KMS-11 (cell line): ENCODE results near the gene RHBDD3.
"Not testable (repeated sequence)": the region's sequence is repeated elsewhere in the genome, so short reads cannot be mapped to it uniquely, and the experiment has no call there.

Experiments used
- H2AFZ ChIP-seq: fragments of 200-600 bp; sonication (generic); 2 replicates; pipeline ENCODE4 v1.6.1; 2016; ENCODE audit warnings: antibody characterized with exemption, mixed run types, low read depth
- H3K27ac ChIP-seq: fragments of 200-600 bp; sonication (generic); 2 replicates; pipeline ENCODE4 v1.6.1; 2016; ENCODE audit warnings: mild to moderate bottlenecking, mixed run types
- H3K27me3 ChIP-seq: fragments of 200-600 bp; sonication (generic); 2 replicates; pipeline ENCODE4 v1.6.1; 2017; ENCODE audit warnings: mild to moderate bottlenecking, low read depth, mixed run types, moderate library complexity; ENCODE audit not compliant: insufficient read depth
- H3K36me3 ChIP-seq: fragments of 200-600 bp; sonication (generic); 2 replicates; pipeline ENCODE4 v1.6.1; 2017; ENCODE audit warnings: mild to moderate bottlenecking, mixed run types; ENCODE audit not compliant: insufficient read depth
- H3K4me1 ChIP-seq: fragments of 200-600 bp; sonication (generic); 2 replicates; pipeline ENCODE4 v1.6.1; 2016; ENCODE audit warnings: mild to moderate bottlenecking, low read depth, mixed run types; ENCODE audit not compliant: poor library complexity, severe bottlenecking
- H3K4me2 ChIP-seq: fragments of 200-600 bp; sonication (generic); 2 replicates; pipeline ENCODE4 v1.7.0; 2016; ENCODE audit warnings: mild to moderate bottlenecking, mixed run types
- H3K4me3 ChIP-seq: fragments of 200-600 bp; sonication (generic); IDR thresholded peaks from 2 replicates; pipeline ENCODE4 v1.6.1; 2017; ENCODE audit warnings: low read depth, low read length, mixed read lengths; ENCODE audit not compliant: insufficient read depth
- H3K79me2 ChIP-seq: fragments of 200-600 bp; sonication (generic); 2 replicates; pipeline ENCODE4 v1.6.1; 2016; ENCODE audit warnings: low read depth, mixed run types; ENCODE audit not compliant: insufficient read depth
- H3K9ac ChIP-seq: fragments of 200-600 bp; sonication (generic); 2 replicates; pipeline ENCODE4 v1.6.1; 2016; ENCODE audit warnings: mild to moderate bottlenecking, mixed run types
- H4K20me1 ChIP-seq: fragments of 200-600 bp; sonication (generic); 2 replicates; pipeline ENCODE4 v1.6.1; 2016; ENCODE audit warnings: mild to moderate bottlenecking, mixed run types; ENCODE audit not compliant: insufficient read depth
- CTCF ChIP-seq: fragments of 200-600 bp; sonication (generic); conservative IDR thresholded peaks from 2 replicates; pipeline ENCODE4 v1.6.1; 2017; ENCODE audit warnings: low read depth, mild to moderate bottlenecking, antibody characterized with exemption, low read length, moderate library complexity, mixed read lengths

RHBDD3 gene

GRCh38 chr22:29224121-29224858, 43.5 kb downstream of the RHBDD3 start:
- TF ChIP-seq CTCF: no peak
- no peak overlapping the region for H3K9ac ChIP-seq
- H3K36me3 ChIP-seq: no peaks in the 10 kb centered on the region
- no peak overlapping the region for H3K27ac ChIP-seq
- H3K4me2 ChIP-seq: no peak overlapping the region
- no peak overlapping the region for H3K4me3 ChIP-seq
- no peaks in the 10 kb centered on the region for H4K20me1 ChIP-seq
- H2AFZ ChIP-seq: no peak overlapping the region
- H3K4me1 ChIP-seq: no peaks in the 10 kb centered on the region
- H3K27me3 ChIP-seq: no peaks in the 10 kb centered on the region
- H3K79me2 ChIP-seq: no peaks in the 10 kb centered on the region

DNA sequence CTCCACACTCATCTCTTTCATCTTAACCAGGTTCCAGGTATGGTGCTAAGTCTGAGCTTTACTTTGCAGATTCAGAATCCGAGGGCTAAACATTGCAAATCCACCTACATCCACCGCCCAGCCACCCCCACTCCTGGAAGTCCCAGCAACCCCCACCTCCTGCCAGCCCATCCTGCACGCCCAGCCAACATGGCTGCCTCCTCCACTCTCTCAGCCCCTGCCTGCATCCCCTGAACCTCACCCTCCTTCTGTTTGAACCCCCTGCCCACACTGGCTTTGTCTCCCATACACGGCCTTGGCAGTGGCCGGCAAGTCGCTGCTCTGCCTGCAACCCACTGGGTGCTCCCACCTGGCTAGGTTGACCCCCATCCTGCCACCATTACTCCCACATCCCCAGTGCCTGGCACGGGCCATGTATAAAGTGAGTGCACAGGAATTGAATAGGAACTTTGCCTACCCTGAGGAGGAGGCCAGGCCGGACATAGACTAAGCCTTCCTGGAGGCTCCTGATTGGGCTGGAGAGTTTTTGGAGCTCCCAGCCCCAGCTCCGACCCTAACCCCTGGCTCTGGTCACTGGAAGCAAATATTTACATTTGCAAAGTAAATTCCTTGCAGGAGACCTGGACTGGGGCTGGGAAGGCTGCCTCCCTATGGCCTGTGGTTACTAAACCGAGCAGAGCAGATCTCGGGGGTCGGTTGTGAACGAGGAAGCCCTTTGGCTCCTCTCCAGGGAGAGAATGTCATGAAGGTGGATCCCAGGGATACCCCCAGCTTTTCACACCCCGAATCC, 47.7 kb downstream of the RHBDD3 start:
- Histone ChIP-seq H4K20me1 (no peaks in the 10 kb centered on the region), H3K4me2 (no peak overlapping the region), H3K36me3 (no peaks in the 10 kb centered on the region), H3K4me3 (no peak overlapping the region), H2AFZ (no peak overlapping the region), H3K4me1 (peaks cover 4% of the 10 kb centered on the region), H3K27me3 (no peaks in the 10 kb centered on the region), H3K79me2 (no peaks in the 10 kb centered on the region), H3K9ac (no peak overlapping the region), H3K27ac (no peak overlapping the region)
- no peak for TF ChIP-seq CTCF

DNA sequence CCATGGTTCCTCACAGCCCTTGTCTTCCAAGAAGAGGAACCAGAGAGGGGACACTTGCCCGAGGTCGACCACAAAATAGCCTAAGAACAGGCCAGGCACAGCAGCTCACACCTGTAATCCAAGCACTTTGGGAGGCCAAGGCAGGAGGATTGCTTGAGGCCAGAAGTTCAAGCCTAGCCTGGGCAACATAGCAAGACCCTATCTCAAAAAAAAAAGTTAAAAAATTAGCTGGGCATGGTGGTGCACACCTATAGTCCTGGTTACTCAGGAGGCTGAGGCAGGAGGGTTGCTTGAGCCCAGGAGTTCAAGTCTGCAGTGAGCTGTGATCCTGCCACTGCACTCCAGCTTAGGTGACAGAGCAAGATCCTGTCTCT, 48.4 kb downstream of the RHBDD3 start:
- not testable (repeated sequence) for H3K4me2 ChIP-seq, H3K4me1 ChIP-seq, H2AFZ ChIP-seq, H3K4me3 ChIP-seq, H4K20me1 ChIP-seq, H3K36me3 ChIP-seq, H3K27me3 ChIP-seq, H3K27ac ChIP-seq, H3K9ac ChIP-seq, H3K79me2 ChIP-seq

DNA sequence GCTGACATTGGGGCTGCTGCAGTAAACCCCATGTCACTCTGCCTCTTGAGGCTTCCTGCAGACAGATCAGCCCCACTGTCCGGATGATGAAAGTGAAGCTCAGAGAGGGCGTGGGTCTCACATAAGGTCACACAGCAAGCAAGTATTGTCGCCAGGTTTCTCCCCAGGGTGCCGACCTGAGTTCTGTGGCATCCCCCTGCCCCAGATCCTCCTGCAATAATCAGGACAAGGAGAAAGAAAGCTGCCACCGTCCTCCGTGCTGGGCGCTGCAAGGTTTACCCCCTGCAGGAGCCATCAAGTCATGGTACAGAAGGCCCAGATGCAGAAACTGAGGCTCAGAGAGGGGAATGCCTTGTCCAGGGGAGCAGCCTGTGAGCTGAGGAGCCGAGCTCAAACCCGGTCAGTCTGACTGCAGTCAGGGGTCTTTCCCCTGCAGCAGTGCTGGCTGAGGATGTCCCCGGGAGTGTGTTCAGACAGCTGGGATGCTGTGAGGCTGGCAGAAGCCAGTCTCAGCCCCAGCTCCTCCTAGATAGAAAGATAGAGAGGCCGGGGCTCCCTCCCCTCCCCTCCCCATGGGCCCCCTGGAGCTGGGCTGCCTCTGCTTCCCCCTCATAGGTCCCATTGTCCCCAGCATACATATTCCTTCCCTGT, 48.9 kb downstream of the RHBDD3 start:
- Histone ChIP-seq H3K4me1 (peaks cover 4% of the 10 kb centered on the region), H3K79me2 (no peaks in the 10 kb centered on the region), H3K27ac (no peak overlapping the region), H2AFZ (no peak overlapping the region), H3K4me3 (no peak overlapping the region), H3K36me3 (no peaks in the 10 kb centered on the region), H4K20me1 (no peaks in the 10 kb centered on the region), H3K27me3 (no peaks in the 10 kb centered on the region), H3K9ac (no peak overlapping the region), H3K4me2 (no peak overlapping the region)
- TF ChIP-seq CTCF: no peak
